GM12875 (cell line): Measurements from ENCODE around the gene CCDC192.
"Not testable (repeated sequence)": the region's sequence is repeated elsewhere in the genome, so short reads cannot be mapped to it uniquely, and the experiment has no call there.

Source experiments
- H3K4me3 ChIP-seq: one replicate; pipeline ENCODE4 v1.5.1; 2011; ENCODE audit warnings: low read depth, low read length, control low read depth
- CTCF ChIP-seq: IDR thresholded peaks from 2 replicates; pipeline ENCODE4 v1.5.1; 2011; ENCODE audit warnings: low read depth, mild to moderate bottlenecking, control low read depth, inconsistent platforms, low read length, moderate library complexity, borderline replicate concordance; ENCODE audit not compliant: insufficient read depth

The CCDC192 gene

GRCh38 chr5:127700237-127700766, 2.9 kb upstream of the CCDC192 start:
- H3K4me3 ChIP-seq = no peak overlapping the region
- no peak for TF ChIP-seq CTCF

- no peak overlapping the region for H3K4me3 ChIP-seq
- TF ChIP-seq CTCF = no peak
Measured at GRCh38 chr5:127702434-127702833, 757 bp upstream of the CCDC192 start.

DNA sequence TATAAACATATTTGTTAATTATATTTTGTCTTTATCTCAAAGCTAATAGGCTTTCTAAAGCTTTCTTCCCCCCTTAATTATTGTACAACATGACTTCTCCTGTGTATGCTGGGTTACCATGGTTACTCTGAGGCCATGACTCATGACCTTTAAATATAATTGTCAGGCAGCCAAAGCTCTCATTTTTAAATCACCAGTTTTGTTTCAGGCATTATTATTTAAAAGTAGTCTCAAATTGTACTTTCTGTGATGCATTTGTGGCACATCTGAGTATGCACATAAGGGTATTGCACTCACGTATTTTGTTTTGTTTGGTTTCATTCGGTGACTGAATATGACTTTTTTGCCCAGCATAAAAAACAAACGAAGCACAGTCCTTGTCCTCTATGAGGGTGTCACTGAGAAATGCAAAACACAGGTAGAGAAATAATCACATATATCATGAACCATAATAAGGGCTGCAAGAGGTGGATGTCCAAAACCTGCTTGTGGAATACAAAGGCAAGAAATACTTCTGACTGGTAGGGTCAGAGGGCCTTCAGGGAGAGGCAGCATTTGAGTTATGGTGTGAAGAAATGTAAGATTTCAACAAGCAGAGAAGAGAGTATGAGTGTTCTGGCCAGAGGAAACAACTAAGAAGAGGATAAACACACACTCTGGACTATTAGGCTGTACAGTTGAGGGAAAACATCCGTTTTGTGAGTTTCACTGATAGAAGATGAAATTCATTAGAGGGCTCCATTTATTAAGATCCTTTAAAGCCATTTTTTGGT, 2.1 kb downstream of the CCDC192 start:
- no peak for TF ChIP-seq CTCF
- no peak overlapping the region for H3K4me3 ChIP-seq

- H3K4me3 ChIP-seq = no peak overlapping the region
- TF ChIP-seq CTCF = no peak
Measured at GRCh38 chr5:127706691-127707090, 3.5 kb downstream of the CCDC192 start.

GRCh38 chr5:127707209-127707608, 4.0 kb downstream of the CCDC192 start:
- no peak for TF ChIP-seq CTCF
- H3K4me3 ChIP-seq = no peak overlapping the region

- H3K4me3 ChIP-seq = not testable (repeated sequence)
Measured at GRCh38 chr5:127713083-127713482, 9.9 kb downstream of the CCDC192 start.

DNA sequence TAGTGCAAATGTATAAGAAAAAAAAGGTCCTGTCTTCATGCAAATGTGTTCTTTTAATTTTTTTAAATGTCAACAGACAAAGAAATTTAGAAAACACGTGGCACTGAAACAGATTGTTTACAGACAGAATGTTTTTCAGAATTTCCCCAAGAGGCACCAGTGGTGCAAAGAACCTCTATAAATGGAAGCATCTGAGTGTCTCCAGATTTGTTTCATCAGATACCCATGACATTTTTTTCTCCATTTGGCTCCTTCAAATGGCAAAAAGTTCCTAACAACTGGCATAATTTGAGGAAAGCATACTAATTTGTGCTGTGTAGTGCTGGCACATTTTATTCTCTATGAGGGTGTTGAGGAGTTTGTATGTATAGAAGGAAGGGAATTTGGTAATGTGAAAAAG, 15.0 kb downstream of the CCDC192 start:
- H3K4me3 ChIP-seq = no peak overlapping the region
- TF ChIP-seq CTCF = no peak
